HepG2 (cell line): ENCODE results near the gene SYNPO. TPM values are rescaled to one million over a fixed set of nuclear protein-coding genes. Genes with fewer than 3 reads are reported as not detected.
A peak's percentile ranks its signal among the peaks of the same experiment; 100 is the strongest.

Experiments used
- CC2D1A ChIP-seq: sonication (generic); formaldehyde crosslinking; IDR thresholded peaks from 2 replicates; pipeline ENCODE4 v1.8.1; 2023; ENCODE audit warnings: mild to moderate bottlenecking, missing genetic modification reagents
- FOXP1 ChIP-seq, 2 experiments: fragments of 450-650 bp in 1 of 2; IDR thresholded peaks; 2 replicates each; pipeline ENCODE4 v1.6.1; 2017 to 2018; ENCODE audit warnings: antibody characterized with exemption in 1 of 2
- HNRNPL ChIP-seq: fragments of 200-400 bp; formaldehyde crosslinking; IDR thresholded peaks from 2 replicates; pipeline ENCODE4 v1.6.1; 2017; ENCODE audit warnings: mild to moderate bottlenecking, low read depth, low read length
- IKZF1 ChIP-seq: fragments of 450-650 bp; IDR thresholded peaks from 2 replicates; pipeline ENCODE4 v1.7.1; 2016
- KMT2B ChIP-seq: IDR thresholded peaks from 2 replicates; pipeline ENCODE4 v1.6.1; 2016; ENCODE audit warnings: missing genetic modification reagents, missing compliant biosample characterization
- MAF1 ChIP-seq: sonication (generic); formaldehyde crosslinking; IDR thresholded peaks from 2 replicates; pipeline ENCODE4 v1.5.0; 2020; ENCODE audit warnings: missing genetic modification reagents, borderline replicate concordance
- MEIS1 ChIP-seq: sonication (generic); formaldehyde crosslinking; IDR thresholded peaks from 2 replicates; pipeline ENCODE4 v1.9.0; 2021; ENCODE audit warnings: mild to moderate bottlenecking, missing genetic modification reagents, moderate library complexity, borderline replicate concordance
- MIER2 ChIP-seq: IDR thresholded peaks from 2 replicates; pipeline ENCODE4 v1.6.1; 2016; ENCODE audit warnings: missing biosample characterization, missing genetic modification reagents
- NCOA1 ChIP-seq: sonication (generic); formaldehyde crosslinking; IDR thresholded peaks from 2 replicates; pipeline ENCODE4 v1.9.0; 2021; ENCODE audit warnings: missing genetic modification reagents
- SP1 ChIP-seq, 2 experiments: fragments of 450-650 bp in 1 of 2; sonication (generic) in 1 of 2; formaldehyde crosslinking in 1 of 2; IDR thresholded peaks; 2 replicates each; pipeline versions ENCODE4 v1.4.0 to v1.6.1; 2016 to 2020; ENCODE audit warnings: missing genetic modification reagents in 1 of 2
- SP4 ChIP-seq: sonication (generic); formaldehyde crosslinking; IDR thresholded peaks from 2 replicates; pipeline ENCODE4 v1.8.1; 2023; ENCODE audit warnings: mild to moderate bottlenecking, missing genetic modification reagents
- XRCC5 ChIP-seq: fragments of 200-400 bp; formaldehyde crosslinking; optimal IDR thresholded peaks from 2 replicates; pipeline ENCODE3; 2017; ENCODE audit warnings: mild to moderate bottlenecking, low read length
- ZBTB2 ChIP-seq: sonication (generic); formaldehyde crosslinking; IDR thresholded peaks from 2 replicates; pipeline ENCODE4 v1.8.0; 2022; ENCODE audit warnings: low read depth, missing genetic modification reagents
- ZKSCAN5 ChIP-seq: sonication (generic); formaldehyde crosslinking; IDR thresholded peaks from 2 replicates; pipeline ENCODE4 v1.5.1; 2020; ENCODE audit warnings: mild to moderate bottlenecking, missing genetic modification reagents
- ZNF383 ChIP-seq: sonication (generic); formaldehyde crosslinking; IDR thresholded peaks from 2 replicates; pipeline ENCODE4 v1.4.0; 2020; ENCODE audit warnings: missing genetic modification reagents, mild to moderate bottlenecking, borderline replicate concordance
- ZNF619 ChIP-seq: sonication (generic); formaldehyde crosslinking; IDR thresholded peaks from 2 replicates; pipeline ENCODE4 v1.4.0; 2020; ENCODE audit warnings: mild to moderate bottlenecking, missing genetic modification reagents
- ZNF672 ChIP-seq: sonication (generic); formaldehyde crosslinking; IDR thresholded peaks from 2 replicates; pipeline ENCODE4 v1.8.1; 2022; ENCODE audit warnings: missing genetic modification reagents
- polyA plus RNA-seq, 8 experiments: library from polyadenylated mRNA; depleted of rRNA in 3 of 8; stranded (reverse) in 7 of 8; unstranded in 1 of 8; fragments of >200 nt; fragmentation: Illumina TruSeq in 4 of 8; extraction: Trizol in 4 of 8; gene quantifications; 2 replicates each; pipeline versions ENCODE4 v1.2.1 to v1.2.3, GENCODE V29; 2011 to 2016; ENCODE audit warnings: low read depth in 4 of 8, missing spikeins in 1 of 8, mixed read lengths in 1 of 8; ENCODE audit not compliant: insufficient read depth in 1 of 8
- total RNA-seq, 5 experiments: library from RNA; depleted of rRNA; stranded (reverse); fragments of >200 nt; fragmentation: Illumina TruSeq; extraction: Trizol; gene quantifications; 2 replicates each; pipeline ENCODE4 v1.2.3, GENCODE V29; 2016; ENCODE audit warnings: low read depth in 1 of 5
- TF ChIP-seq, protein P1 (sequence below): sonication (generic); formaldehyde crosslinking; IDR thresholded peaks from 2 replicates; pipeline ENCODE4 v1.8.1; 2023; ENCODE audit warnings: missing genetic modification reagents, mild to moderate bottlenecking, borderline replicate concordance
- TF ChIP-seq, protein P2 (sequence below): sonication (generic); formaldehyde crosslinking; IDR thresholded peaks from 2 replicates; pipeline ENCODE4 v1.5.1; 2020; ENCODE audit warnings: mild to moderate bottlenecking, missing genetic modification reagents, borderline replicate concordance
- TF ChIP-seq, protein P3 (sequence below): sonication (generic); formaldehyde crosslinking; IDR thresholded peaks from 2 replicates; pipeline ENCODE4 v1.5.1; 2020; ENCODE audit warnings: mild to moderate bottlenecking, missing genetic modification reagents, borderline replicate concordance

The SYNPO gene
- total and polyA plus RNA-seq, 2 of the 13 experiments (the other 11 are each of a cell fraction or from before 2014, with no cell fraction given), result 0.09 to 0.30 TPM

DNA sequence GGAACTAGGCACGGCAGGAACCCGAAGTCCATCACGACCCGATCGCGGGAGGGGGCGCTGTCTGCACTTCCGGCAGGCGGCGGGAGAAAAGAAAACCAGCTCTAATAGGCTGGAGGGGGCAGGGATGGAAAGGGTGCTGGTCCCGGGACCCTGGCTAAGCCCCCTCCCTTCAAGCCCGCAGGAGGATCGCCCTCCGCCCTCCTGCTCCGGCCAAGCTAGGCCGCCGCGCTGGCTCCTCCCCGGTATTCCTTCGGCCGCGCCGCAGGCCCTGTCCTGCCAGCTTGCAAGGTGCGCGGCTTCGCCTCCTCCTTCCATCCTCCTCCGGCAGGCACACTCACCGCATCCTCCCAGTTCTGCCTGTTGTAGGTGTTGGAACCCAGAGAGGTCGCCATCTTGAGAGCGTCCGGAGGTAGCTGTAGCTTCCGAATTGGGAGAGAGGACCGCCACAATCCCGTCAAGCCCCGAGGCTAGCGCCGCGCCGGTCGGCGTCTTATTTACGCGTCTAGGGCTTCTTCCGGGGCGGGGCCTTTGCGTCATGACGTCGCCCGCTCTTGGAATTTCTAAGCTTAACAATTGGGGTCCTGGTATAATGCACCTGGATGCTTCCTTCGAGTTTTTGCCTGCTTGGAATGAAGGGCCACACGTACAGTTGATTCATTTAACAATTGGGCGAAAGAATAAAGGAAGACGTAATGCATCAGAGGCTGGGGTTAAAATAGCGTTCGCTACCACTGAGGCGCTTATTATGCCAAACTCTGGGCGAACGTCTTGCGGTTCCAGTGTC, 60.3 kb downstream of the SYNPO start, which contains the start of gene RBM22 (continued):
- TF ChIP-seq NCOA1 (CRISPR knock-in tag), result no peak
- TF ChIP-seq, protein P1, sequence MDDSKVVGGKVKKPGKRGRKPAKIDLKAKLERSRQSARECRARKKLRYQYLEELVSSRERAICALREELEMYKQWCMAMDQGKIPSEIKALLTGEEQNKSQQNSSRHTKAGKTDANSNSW (CRISPR knock-in tag), result peak; percentile 52; the same call in 1 of the 2 replicates
- TF ChIP-seq MEIS1, result no peak; the same call in 1 of the 2 replicates
- TF ChIP-seq KMT2B (CRISPR knock-in tag), result peak; percentile 75; the same call in 1 of the 2 replicates
- peak; percentile 82 for TF ChIP-seq SP4 (CRISPR knock-in tag)
- TF ChIP-seq ZNF672 (CRISPR knock-in tag), result no peak
- TF ChIP-seq, protein P2, sequence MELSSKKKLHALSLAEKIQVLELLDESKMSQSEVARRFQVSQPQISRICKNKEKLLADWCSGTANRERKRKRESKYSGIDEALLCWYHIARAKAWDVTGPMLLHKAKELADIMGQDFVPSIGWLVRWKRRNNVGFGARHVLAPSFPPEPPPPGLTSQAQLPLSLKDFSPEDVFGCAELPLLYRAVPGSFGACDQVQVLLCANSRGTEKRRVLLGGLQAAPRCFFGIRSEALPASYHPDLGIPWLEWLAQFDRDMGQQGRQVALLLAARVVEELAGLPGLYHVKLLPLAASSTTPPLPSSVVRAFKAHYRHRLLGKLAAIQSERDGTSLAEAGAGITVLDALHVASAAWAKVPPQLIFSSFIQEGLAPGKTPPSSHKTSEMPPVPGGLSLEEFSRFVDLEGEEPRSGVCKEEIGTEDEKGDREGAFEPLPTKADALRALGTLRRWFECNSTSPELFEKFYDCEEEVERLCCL (CRISPR knock-in tag), result no peak
- TF ChIP-seq ZNF383 (CRISPR knock-in tag), result no peak
- no peak; the same call in 1 of the 2 replicates for TF ChIP-seq ZBTB2
- TF ChIP-seq CC2D1A (CRISPR knock-in tag), result no peak
- no peak for TF ChIP-seq SP1 (IDR thresholded peaks at IDR 0.05)
- TF ChIP-seq SP1 (CRISPR knock-in tag; IDR thresholded peaks at IDR 0.05), result peak; percentile 89
- TF ChIP-seq ZKSCAN5, result no peak
- 0 out of 2 replicates have a peak, but pooled peaks have one; percentile 38 for TF ChIP-seq MAF1 (CRISPR knock-in tag)
- no peak for TF ChIP-seq MIER2
- TF ChIP-seq HNRNPL, result no peak
- TF ChIP-seq IKZF1, result no peak
- 0 out of 2 replicates have a peak, but pooled peaks have one; percentile 4 for TF ChIP-seq FOXP1 (IDR thresholded peaks at IDR 0.05)
- TF ChIP-seq FOXP1 (CRISPR knock-in tag; IDR thresholded peaks at IDR 0.05), result peak; percentile 63; the same call in 1 of the 2 replicates
- peak; percentile 27 for TF ChIP-seq XRCC5
- 0 out of 2 replicates have a peak, but pooled peaks have one; percentile 26 for TF ChIP-seq ZNF619 (CRISPR knock-in tag)
- TF ChIP-seq, protein P3, sequence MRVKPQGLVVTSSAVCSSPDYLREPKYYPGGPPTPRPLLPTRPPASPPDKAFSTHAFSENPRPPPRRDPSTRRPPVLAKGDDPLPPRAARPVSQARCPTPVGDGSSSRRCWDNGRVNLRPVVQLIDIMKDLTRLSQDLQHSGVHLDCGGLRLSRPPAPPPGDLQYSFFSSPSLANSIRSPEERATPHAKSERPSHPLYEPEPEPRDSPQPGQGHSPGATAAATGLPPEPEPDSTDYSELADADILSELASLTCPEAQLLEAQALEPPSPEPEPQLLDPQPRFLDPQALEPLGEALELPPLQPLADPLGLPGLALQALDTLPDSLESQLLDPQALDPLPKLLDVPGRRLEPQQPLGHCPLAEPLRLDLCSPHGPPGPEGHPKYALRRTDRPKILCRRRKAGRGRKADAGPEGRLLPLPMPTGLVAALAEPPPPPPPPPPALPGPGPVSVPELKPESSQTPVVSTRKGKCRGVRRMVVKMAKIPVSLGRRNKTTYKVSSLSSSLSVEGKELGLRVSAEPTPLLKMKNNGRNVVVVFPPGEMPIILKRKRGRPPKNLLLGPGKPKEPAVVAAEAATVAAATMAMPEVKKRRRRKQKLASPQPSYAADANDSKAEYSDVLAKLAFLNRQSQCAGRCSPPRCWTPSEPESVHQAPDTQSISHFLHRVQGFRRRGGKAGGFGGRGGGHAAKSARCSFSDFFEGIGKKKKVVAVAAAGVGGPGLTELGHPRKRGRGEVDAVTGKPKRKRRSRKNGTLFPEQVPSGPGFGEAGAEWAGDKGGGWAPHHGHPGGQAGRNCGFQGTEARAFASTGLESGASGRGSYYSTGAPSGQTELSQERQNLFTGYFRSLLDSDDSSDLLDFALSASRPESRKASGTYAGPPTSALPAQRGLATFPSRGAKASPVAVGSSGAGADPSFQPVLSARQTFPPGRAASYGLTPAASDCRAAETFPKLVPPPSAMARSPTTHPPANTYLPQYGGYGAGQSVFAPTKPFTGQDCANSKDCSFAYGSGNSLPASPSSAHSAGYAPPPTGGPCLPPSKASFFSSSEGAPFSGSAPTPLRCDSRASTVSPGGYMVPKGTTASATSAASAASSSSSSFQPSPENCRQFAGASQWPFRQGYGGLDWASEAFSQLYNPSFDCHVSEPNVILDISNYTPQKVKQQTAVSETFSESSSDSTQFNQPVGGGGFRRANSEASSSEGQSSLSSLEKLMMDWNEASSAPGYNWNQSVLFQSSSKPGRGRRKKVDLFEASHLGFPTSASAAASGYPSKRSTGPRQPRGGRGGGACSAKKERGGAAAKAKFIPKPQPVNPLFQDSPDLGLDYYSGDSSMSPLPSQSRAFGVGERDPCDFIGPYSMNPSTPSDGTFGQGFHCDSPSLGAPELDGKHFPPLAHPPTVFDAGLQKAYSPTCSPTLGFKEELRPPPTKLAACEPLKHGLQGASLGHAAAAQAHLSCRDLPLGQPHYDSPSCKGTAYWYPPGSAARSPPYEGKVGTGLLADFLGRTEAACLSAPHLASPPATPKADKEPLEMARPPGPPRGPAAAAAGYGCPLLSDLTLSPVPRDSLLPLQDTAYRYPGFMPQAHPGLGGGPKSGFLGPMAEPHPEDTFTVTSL (CRISPR knock-in tag), result no peak
